GM18520 (cell line): ENCODE results near the gene CYB561.
A peak's percentile ranks its signal among the peaks of the same experiment; 100 is the strongest.

Experiments
- ATAC-seq: cut with Tn5 transposase; IDR thresholded peaks from one replicate; pipeline ENCODE4 v1.9.1; 2021; ENCODE audit not compliant: unreplicated experiment

The CYB561 gene

GRCh38 chr17:63445954-63446752, at the start of gene CYB561:
TSS of gene CYB561 (minus strand) at chr17:63446306. CDS start at chr17:63437547, 8,759 bp downstream.
- ATAC-seq = peak; percentile 41

- ATAC-seq = no peak
These were observed 49.4 kb upstream of the CYB561 start for GRCh38 chr17:63495491-63495890.

GRCh38 chr17:63494300-63494928, 48.3 kb upstream of the CYB561 start:
- ATAC-seq = no peak

DNA sequence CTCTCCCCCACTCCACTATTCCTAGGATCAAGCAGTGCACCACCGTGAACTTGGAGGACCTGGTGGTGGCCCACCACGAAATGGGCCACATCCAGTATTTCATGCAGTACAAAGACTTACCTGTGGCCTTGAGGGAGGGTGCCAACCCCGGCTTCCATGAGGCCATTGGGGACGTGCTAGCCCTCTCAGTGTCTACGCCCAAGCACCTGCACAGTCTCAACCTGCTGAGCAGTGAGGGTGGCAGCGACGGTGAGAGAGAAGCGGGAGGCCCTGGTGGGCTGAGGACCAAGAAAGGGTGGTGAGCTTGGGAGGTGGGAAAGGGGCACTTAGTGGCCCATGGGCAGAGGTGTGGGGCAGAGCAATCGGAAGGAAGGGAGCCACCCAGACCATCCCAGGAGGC, 47.3 kb upstream of the CYB561 start:
- ATAC-seq = no peak

GRCh38 chr17:63492940-63493339, 46.8 kb upstream of the CYB561 start:
- no peak for ATAC-seq

- ATAC-seq = no peak
These were observed 46.0 kb upstream of the CYB561 start for GRCh38 chr17:63491977-63492618.

- ATAC-seq = no peak
These were observed 45.3 kb upstream of the CYB561 start for GRCh38 chr17:63491413-63491812.

DNA sequence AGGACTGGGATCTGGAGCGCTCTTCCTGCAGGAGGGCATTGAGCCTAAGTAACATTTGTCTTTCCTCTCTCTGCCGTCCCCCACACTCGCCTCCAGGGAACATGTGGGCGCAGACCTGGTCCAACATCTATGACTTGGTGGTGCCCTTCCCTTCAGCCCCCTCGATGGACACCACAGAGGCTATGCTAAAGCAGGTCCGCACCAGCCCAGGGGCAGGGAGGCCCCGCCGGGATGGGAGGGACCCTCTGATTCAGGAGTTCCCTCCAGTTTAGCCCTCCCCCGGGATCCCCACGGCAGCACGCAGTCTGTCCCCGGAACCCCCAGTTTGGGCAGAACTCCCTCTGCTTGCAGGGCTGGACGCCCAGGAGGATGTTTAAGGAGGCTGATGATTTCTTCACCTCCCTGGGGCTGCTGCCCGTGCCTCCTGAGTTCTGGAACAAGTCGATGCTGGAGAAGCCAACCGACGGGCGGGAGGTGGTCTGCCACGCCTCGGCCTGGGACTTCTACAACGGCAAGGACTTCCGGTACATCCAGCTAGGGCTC, 44.8 kb upstream of the CYB561 start:
- ATAC-seq = no peak

- ATAC-seq = no peak
These were observed 44.2 kb upstream of the CYB561 start for GRCh38 chr17:63490329-63490728.

GRCh38 chr17:63489291-63489690, 43.2 kb upstream of the CYB561 start:
- no peak for ATAC-seq

DNA sequence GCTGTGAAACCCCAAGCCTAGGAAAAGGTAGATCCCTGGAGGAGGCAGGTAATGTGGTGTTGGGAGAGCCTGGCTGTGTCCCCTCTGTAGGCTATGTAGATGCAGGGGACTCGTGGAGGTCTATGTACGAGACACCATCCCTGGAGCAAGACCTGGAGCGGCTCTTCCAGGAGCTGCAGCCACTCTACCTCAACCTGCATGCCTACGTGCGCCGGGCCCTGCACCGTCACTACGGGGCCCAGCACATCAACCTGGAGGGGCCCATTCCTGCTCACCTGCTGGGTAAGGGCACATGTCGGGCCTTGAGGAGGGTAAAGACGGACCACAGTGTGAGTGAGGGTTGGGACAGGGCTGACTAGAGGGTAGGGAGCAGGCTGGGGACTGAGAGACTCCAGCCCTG, 42.7 kb upstream of the CYB561 start:
- no peak for ATAC-seq

- ATAC-seq = no peak
These were observed 40.9 kb upstream of the CYB561 start for GRCh38 chr17:63487014-63487339.

GRCh38 chr17:63486317-63487013, 40.4 kb upstream of the CYB561 start:
- no peak for ATAC-seq

- ATAC-seq = no peak
These were observed 37.8 kb upstream of the CYB561 start for GRCh38 chr17:63483655-63484575.

DNA sequence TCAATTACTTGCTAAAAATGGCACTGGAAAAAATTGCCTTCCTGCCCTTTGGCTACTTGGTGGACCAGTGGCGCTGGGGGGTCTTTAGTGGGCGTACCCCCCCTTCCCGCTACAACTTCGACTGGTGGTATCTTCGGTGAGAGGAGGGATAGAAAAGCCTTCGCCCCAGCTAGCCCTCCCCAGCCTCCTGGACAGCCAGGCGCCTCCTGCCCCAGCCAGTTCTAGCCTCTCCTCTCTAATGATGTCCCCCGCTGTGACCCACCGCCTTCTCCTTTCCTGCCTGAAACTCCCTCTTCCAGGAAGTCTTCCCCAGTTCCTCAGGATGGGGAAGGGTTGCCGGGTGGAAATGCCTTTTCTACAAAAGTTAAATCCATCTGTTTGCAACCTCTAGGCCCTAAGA, 36.9 kb upstream of the CYB561 start:
- ATAC-seq = no peak

DNA sequence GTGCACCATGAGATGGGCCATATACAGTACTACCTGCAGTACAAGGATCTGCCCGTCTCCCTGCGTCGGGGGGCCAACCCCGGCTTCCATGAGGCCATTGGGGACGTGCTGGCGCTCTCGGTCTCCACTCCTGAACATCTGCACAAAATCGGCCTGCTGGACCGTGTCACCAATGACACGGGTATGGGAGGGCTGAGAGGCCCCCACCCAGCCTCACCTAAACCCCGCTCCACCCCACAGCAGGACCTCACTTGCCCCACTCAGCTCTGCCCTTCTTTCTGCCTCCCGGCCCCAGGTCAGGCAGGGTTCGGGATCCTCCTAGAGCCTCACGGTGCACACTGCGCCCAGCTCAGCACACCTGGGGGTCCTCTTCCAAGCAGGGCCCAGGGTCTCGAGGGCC, 36.4 kb upstream of the CYB561 start:
- ATAC-seq = no peak

GRCh38 chr17:63481488-63481870, 35.4 kb upstream of the CYB561 start:
- no peak for ATAC-seq

DNA sequence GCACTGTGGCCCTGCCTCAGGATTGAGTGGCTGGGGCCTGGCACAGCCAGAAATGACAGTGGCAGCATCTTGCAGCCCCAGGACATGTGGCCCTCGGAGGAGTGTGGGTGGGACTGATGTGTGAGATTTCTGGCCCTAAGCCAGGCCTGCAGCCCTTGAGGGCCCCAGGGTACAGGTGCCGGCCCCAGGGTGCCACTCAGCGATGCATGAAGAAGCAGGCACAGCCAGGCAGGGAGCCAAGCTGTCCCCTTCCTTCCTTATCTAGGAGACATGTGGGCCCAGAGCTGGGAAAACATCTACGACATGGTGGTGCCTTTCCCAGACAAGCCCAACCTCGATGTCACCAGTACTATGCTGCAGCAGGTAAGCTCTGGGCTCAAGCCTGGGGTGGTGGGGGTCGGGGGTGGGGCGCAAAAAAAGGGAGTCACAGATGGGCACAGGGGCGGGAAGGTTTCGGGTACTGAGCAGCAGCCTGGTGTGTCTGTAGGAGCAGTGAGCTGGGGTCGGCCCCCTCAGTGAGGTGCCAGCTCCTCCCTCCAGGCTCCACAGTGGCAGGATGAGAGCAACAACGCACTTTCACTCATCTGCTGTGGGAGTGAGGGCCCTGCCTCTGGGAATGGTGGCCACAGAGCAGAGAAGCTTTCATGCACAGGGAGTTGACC, 34.9 kb upstream of the CYB561 start:
- ATAC-seq = no peak

DNA sequence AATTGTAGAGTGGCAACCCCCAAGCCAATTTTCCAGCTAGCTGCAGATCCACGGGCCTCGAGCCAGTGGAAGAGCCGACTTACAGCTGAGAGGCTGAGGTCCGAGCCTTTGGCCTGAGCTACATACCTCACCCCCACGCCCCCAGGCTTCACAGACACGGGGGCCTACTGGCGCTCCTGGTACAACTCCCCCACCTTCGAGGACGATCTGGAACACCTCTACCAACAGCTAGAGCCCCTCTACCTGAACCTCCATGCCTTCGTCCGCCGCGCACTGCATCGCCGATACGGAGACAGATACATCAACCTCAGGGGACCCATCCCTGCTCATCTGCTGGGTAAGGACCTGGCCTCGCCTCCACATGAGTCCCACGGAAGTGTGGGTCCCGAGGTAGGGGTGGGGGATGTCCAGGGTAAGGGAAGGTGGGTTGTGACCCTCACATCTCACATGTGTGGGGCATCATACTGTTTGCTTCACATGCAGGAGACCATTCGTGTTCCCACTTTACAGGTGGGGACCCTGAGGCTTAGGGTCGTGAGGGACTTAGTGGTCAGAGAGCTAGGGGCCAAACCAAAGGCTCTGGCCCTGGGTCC, 34.2 kb upstream of the CYB561 start:
- ATAC-seq = no peak
